HEK293 (cell line): ENCODE measurements around the gene LIMK2.

Experiments used
- ATF2 ChIP-seq: fragments of 450-650 bp; formaldehyde crosslinking; IDR thresholded peaks from 2 replicates; pipeline ENCODE4 v1.5.1; 2016; ENCODE audit warnings: missing biosample characterization, missing genetic modification characterization, low read depth
- ZNF174 ChIP-seq: fragments of 450-650 bp; formaldehyde crosslinking; IDR thresholded peaks from 2 replicates; pipeline ENCODE4 v1.5.0; 2017; ENCODE audit warnings: missing biosample characterization, mild to moderate bottlenecking, missing genetic modification characterization

- no peak for TF ChIP-seq ZNF174 (tag by site-specific recombination)
- TF ChIP-seq ATF2 (tag by site-specific recombination): no peak
These were observed 77.2 kb downstream of the LIMK2 start for GRCh38 chr22:31289344-31289743.
